SW 1271 (cell line): ENCODE measurements around the gene MCMBP.

ENCODE experiments used
- DNase-seq, 2 experiments: peaks; one replicate each; lab custom pipeline; 2025; lab: John Stamatoyannopoulos, UW

The MCMBP gene

DNA sequence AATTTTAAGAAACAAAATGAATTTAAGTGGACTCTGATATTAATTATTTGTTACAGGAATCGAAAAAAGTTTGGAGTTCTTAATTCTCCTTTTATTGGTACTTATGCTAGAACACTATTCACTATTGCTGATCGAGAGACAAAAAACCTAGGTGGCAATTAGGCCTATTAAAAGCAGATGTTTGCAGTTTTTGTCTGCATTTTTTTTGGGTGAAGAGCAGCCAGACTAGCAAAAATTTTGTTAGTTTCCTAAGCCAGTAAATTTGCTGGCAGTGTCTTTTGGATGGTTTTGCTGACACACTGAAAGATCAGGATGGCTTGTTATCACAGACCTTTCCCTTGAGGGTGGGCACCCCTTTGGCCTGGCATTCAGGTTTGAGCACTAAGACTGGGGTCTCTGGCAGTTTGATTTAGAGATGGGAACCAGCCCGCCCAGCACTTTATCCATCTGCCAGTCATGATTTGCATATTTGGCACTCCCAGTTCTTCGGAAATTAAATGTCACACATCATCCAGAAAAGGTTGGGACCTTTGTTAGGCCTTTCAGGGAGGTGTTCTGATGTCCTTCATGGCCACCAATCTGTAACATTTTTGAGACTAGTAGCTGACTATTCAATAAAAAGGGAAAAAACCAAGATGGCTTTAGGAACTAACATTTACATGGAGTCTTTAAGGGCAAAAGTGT, 89.5 kb downstream of the MCMBP start:
- DNase-seq, result no peak

DNA sequence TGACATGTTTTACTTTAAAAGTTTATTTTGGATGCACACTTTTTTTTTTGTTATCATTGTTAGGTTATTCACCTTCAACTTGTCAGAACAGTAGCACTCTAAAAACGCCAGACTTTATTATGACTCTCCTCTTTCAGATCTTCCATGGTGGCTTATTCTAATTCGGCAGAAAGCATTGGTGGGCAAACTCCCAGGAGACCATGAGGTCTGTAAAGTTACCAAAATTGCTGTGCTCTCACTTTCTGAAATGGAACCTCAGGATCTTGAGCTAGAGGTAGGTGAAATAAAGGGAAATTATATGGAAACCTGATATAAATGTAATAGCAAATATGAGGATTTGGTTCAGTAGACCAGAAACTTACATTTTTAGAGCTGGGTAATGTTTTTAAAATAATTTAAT, 91.1 kb downstream of the MCMBP start:
- DNase-seq, result no peak

DNA sequence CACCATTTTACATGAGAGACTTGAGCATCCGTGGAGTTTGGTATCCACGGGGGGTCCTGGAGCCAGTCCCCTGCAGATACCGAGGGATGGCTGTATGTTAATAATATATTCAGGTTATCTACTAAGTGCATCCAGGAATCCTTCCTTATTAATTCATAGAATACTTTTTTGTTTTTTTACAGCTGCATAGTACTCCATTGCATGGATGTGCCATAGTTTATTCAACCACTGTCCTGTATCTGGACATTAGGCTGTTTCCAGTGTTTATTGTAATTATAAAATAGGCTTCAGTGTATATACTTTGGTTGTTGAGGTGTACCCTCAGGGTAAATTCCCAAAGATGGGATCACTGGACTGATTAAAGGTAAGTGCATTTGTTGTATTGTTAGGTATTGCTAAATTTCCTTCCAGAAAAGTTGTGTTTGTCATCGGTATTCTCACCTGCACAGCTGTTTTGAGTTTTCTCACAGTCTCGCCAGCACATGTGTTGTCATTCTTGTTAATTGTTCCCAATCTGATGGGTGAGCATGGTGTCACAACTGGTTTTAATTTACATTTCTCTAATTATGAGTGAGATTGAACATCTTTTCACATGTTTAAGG, 91.7 kb downstream of the MCMBP start:
- no peak for DNase-seq
